HG03460 (cell line): Measurements from ENCODE around the gene SPDYE2B.
A peak's percentile ranks its signal among the peaks of the same experiment; 100 is the strongest.
"Not testable (repeated sequence)": the region's sequence is repeated elsewhere in the genome, so short reads cannot be mapped to it uniquely, and the experiment has no call there.

ENCODE experiments used
- ATAC-seq: cut with Tn5 transposase; IDR thresholded peaks from one replicate; pipeline ENCODE4 v1.9.1; 2021; ENCODE audit not compliant: unreplicated experiment

The SPDYE2B gene

GRCh38 chr7:102649924-102650323, at the start of gene SPDYE2B:
TSS of gene SPDYE2B (plus strand) at chr7:102650319. CDS start at chr7:102652349, 2,030 bp downstream.
- ATAC-seq, result not testable (repeated sequence)

- ATAC-seq, result not testable (repeated sequence)
Measured at GRCh38 chr7:102602317-102602716, 47.8 kb upstream of the SPDYE2B start.

GRCh38 chr7:102604431-102605145, 45.5 kb upstream of the SPDYE2B start:
- ATAC-seq, result not testable (repeated sequence)

- ATAC-seq, result not testable (repeated sequence)
Measured at GRCh38 chr7:102606848-102607247, 43.3 kb upstream of the SPDYE2B start.

- ATAC-seq, result not testable (repeated sequence)
Measured at GRCh38 chr7:102609734-102610133, 40.4 kb upstream of the SPDYE2B start.

GRCh38 chr7:102610441-102610840, 39.7 kb upstream of the SPDYE2B start:
- ATAC-seq, result not testable (repeated sequence)

- ATAC-seq, result peak; percentile 35
Measured at GRCh38 chr7:102611013-102611674, 39.0 kb upstream of the SPDYE2B start.

GRCh38 chr7:102611675-102612325, 38.3 kb upstream of the SPDYE2B start:
- ATAC-seq, result not testable (repeated sequence)

- peak; percentile 64 for ATAC-seq
Measured at GRCh38 chr7:102613575-102614345, 36.4 kb upstream of the SPDYE2B start.

GRCh38 chr7:102614346-102614697, 35.8 kb upstream of the SPDYE2B start:
- peak; percentile 23 for ATAC-seq

GRCh38 chr7:102614873-102615272, 35.2 kb upstream of the SPDYE2B start:
- not testable (repeated sequence) for ATAC-seq

GRCh38 chr7:102615930-102616329, 34.2 kb upstream of the SPDYE2B start:
- ATAC-seq, result not testable (repeated sequence)

GRCh38 chr7:102616507-102617125, 33.5 kb upstream of the SPDYE2B start, which contains the start of gene RASA4:
TSS of gene RASA4 (minus strand) at chr7:102616756. CDS start at chr7:102616689, 67 bp downstream.
- peak; percentile 58 for ATAC-seq

GRCh38 chr7:102618122-102618521, 32.0 kb upstream of the SPDYE2B start:
- ATAC-seq, result not testable (repeated sequence)

GRCh38 chr7:102627271-102627904, 22.7 kb upstream of the SPDYE2B start:
- ATAC-seq, result not testable (repeated sequence)

GRCh38 chr7:102630622-102631021, 19.5 kb upstream of the SPDYE2B start:
- not testable (repeated sequence) for ATAC-seq

- ATAC-seq, result not testable (repeated sequence)
Measured at GRCh38 chr7:102634299-102634698, 15.8 kb upstream of the SPDYE2B start.

GRCh38 chr7:102635354-102635753, 14.8 kb upstream of the SPDYE2B start:
- not testable (repeated sequence) for ATAC-seq

- not testable (repeated sequence) for ATAC-seq
Measured at GRCh38 chr7:102636956-102637355, 13.2 kb upstream of the SPDYE2B start.

- not testable (repeated sequence) for ATAC-seq
Measured at GRCh38 chr7:102638848-102639247, 11.3 kb upstream of the SPDYE2B start.
